Measurements from ENCODE around the gene ARMC2. TPM values are rescaled to one million over a fixed set of nuclear protein-coding genes. Genes with fewer than 3 reads are reported as not detected.

Gene ARMC2
- total and polyA plus RNA-seq, 2 donors from 2014 or later = 1.9 to 12.7 TPM

DNA sequence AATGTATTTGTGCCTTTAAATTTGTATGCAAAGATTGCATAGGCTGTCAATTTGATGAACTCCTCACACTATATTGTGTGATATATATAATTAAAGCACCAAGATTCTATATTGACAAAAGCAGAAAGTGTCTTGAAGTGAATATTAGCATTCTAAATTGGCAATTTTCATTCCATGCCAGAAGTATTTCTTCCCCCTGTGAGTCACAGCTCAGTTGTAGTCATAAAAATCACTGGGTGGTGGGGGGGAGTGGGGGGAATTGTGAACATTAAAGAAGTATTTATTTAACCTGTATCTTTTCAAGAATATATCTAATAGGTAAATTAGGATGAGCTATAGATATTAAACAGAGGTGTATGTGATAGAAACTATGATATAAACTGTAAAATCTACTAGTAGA lies 3.1 kb upstream of the ARMC2 start:
- FAIRE-seq = no peak

DNA sequence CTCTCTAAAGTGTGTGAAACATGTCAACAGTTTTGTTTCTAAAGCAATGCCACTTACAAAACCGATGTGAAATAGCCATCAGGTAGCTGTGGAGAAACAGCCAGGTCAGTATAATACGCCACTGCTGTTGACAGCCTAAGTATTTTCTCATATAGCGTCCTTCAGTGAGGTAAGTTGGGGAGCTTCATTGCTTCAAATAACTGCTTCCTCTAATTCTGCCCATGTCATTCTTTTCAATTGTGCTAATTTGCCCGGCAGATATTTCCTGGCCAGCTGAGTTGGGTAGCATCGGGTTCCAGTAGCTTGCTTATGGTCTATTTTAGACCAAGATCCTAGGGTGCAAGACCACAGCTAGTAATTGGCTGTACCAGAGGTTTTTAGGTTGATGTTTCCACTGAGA lies 2.1 kb upstream of the ARMC2 start:
- DNase-seq = no peak
- no peak overlapping the region for H3K27ac ChIP-seq (ENCODE audit: low read depth in 2 of 2, low read length in 2 of 2)
- FAIRE-seq = no peak
- no peak overlapping the region for H3K4me3 ChIP-seq (ENCODE audit: low read length in 3 of 3)
- H3K27me3 ChIP-seq (ENCODE audit: control insufficient read depth, insufficient read depth, low read length) = no peaks in the 10 kb centered on the region
- H3K36me3 ChIP-seq (ENCODE audit: control insufficient read depth in 2 of 3, insufficient read depth in 3 of 3, low read length in 3 of 3) = no peaks in the 10 kb centered on the region
- no peaks in the 10 kb centered on the region for H3K9me3 ChIP-seq (ENCODE audit: control insufficient read depth in 2 of 3, insufficient read depth in 1 of 3, low read length in 3 of 3)
- peaks cover 2 to 11% (median 6%) of the 10 kb centered on the region in 3 donors for H3K4me1 ChIP-seq (ENCODE audit: control insufficient read depth in 2 of 3, insufficient read depth in 2 of 3, low read depth in 1 of 3, low read length in 3 of 3)
- H3K9ac ChIP-seq (ENCODE audit: low read length in 3 of 3) = no peak overlapping the region
- intact Hi-C loops (cut with DNase I) = no loop called here
- TF ChIP-seq, protein P1, sequence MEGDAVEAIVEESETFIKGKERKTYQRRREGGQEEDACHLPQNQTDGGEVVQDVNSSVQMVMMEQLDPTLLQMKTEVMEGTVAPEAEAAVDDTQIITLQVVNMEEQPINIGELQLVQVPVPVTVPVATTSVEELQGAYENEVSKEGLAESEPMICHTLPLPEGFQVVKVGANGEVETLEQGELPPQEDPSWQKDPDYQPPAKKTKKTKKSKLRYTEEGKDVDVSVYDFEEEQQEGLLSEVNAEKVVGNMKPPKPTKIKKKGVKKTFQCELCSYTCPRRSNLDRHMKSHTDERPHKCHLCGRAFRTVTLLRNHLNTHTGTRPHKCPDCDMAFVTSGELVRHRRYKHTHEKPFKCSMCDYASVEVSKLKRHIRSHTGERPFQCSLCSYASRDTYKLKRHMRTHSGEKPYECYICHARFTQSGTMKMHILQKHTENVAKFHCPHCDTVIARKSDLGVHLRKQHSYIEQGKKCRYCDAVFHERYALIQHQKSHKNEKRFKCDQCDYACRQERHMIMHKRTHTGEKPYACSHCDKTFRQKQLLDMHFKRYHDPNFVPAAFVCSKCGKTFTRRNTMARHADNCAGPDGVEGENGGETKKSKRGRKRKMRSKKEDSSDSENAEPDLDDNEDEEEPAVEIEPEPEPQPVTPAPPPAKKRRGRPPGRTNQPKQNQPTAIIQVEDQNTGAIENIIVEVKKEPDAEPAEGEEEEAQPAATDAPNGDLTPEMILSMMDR (IDR thresholded peaks at IDR 0.05; ENCODE audit: borderline replicate concordance, extremely low read depth, insufficient read depth) = no peak

More for the DNA sequence above, 3.1 kb upstream of the ARMC2 start:
- Histone ChIP-seq H3K9ac (ENCODE audit: low read length in 3 of 3) (no peak overlapping the region), H3K36me3 (ENCODE audit: control insufficient read depth in 2 of 3, insufficient read depth in 3 of 3, low read length in 3 of 3) (no peaks in the 10 kb centered on the region), H3K9me3 (ENCODE audit: control insufficient read depth in 2 of 3, insufficient read depth in 1 of 3, low read length in 3 of 3) (no peaks in the 10 kb centered on the region), H3K27me3 (ENCODE audit: control insufficient read depth, insufficient read depth, low read length) (no peaks in the 10 kb centered on the region), H3K27ac (ENCODE audit: low read depth in 2 of 2, low read length in 2 of 2) (no peak overlapping the region), H3K4me1 (ENCODE audit: control insufficient read depth in 2 of 3, insufficient read depth in 2 of 3, low read depth in 1 of 3, low read length in 3 of 3) (peaks cover 0 to 5% (median 2%) of the 10 kb centered on the region in 3 donors), H3K4me3 (ENCODE audit: low read length in 3 of 3) (no peak overlapping the region)
- intact Hi-C loops (cut with DNase I) = no loop called here
- no peak for DNase-seq
- TF ChIP-seq, protein P1 (IDR thresholded peaks at IDR 0.05; ENCODE audit: borderline replicate concordance, extremely low read depth, insufficient read depth) = no peak

DNA sequence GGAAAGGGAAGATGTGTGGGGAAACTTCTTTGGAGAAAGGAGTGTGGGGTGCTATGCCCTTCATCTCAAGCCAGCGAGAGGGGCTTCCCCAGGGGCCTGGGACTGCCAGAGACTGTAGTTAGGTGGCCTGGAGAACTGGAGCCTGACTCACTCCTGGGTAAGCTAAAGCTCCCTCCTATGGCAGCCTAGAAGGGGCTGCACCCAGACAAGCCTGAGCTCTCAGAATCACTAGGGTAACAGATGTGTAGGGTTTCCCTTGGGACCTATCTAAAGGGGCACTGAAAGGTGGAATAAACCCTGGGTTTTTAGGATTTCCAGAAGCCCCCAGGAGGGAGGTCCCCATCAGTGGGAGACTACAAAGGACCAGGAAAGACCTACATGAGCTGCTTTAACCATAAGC lies 1.6 kb upstream of the ARMC2 start:
- H3K9me3 ChIP-seq (ENCODE audit: control insufficient read depth in 2 of 3, insufficient read depth in 1 of 3, low read length in 3 of 3) = no peaks in the 10 kb centered on the region
- H3K27ac ChIP-seq (ENCODE audit: low read depth in 2 of 2, low read length in 2 of 2) = no peak overlapping the region
- intact Hi-C loops (cut with DNase I) = no loop called here
- H3K27me3 ChIP-seq (ENCODE audit: control insufficient read depth, insufficient read depth, low read length) = no peaks in the 10 kb centered on the region
- H3K9ac ChIP-seq (ENCODE audit: low read length in 3 of 3) = no peak overlapping the region
- FAIRE-seq (no peak), DNase-seq (no peak)
- no peaks in the 10 kb centered on the region for H3K36me3 ChIP-seq (ENCODE audit: control insufficient read depth in 2 of 3, insufficient read depth in 3 of 3, low read length in 3 of 3)
- H3K4me1 ChIP-seq (ENCODE audit: control insufficient read depth in 2 of 3, insufficient read depth in 2 of 3, low read depth in 1 of 3, low read length in 3 of 3) = peaks cover 2 to 12% (median 6%) of the 10 kb centered on the region in 3 donors
- no peak overlapping the region for H3K4me3 ChIP-seq (ENCODE audit: low read length in 3 of 3)
- TF ChIP-seq, protein P1 (IDR thresholded peaks at IDR 0.05; ENCODE audit: borderline replicate concordance, extremely low read depth, insufficient read depth) = no peak

DNA sequence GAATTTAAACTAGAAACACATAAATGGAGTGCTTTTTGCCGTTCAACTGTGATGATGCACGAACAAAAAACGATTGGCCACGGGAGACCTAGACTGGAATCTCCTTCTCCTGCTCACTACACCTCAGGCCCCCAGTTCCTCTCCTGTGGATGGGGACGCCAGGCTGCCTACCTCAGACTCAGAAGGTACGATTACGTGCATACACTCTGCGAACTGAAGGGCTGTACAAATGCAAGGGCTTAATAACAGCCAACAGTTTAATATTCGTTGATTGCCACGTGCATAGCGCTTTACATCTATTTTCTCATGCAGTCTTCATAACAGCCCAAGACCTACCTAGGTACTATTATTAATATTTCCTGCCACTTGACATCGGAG lies 495 bp upstream of the ARMC2 start:
- Histone ChIP-seq H3K27me3 (ENCODE audit: control insufficient read depth, insufficient read depth, low read length) (no peaks in the 10 kb centered on the region), H3K27ac (ENCODE audit: low read depth in 2 of 2, low read length in 2 of 2) (peak overlapping the region in 1 of 2 donors; percentile 72), H3K4me3 (ENCODE audit: low read length in 3 of 3) (peak overlapping the region; percentile 63 to 73 (median 72)), H3K9me3 (ENCODE audit: control insufficient read depth in 2 of 3, insufficient read depth in 1 of 3, low read length in 3 of 3) (no peaks in the 10 kb centered on the region), H3K9ac (ENCODE audit: low read length in 3 of 3) (peak overlapping the region; percentile 6 to 79 (median 70)), H3K4me1 (ENCODE audit: control insufficient read depth in 2 of 3, insufficient read depth in 2 of 3, low read depth in 1 of 3, low read length in 3 of 3) (peaks cover 2 to 12% (median 6%) of the 10 kb centered on the region in 3 donors), H3K36me3 (ENCODE audit: control insufficient read depth in 2 of 3, insufficient read depth in 3 of 3, low read length in 3 of 3) (no peaks in the 10 kb centered on the region)
- intact Hi-C loops (cut with DNase I) = no loop called here
- FAIRE-seq (no peak), DNase-seq (no peak)
- TF ChIP-seq, protein P1 (IDR thresholded peaks at IDR 0.05; ENCODE audit: borderline replicate concordance, extremely low read depth, insufficient read depth) = no peak

Measured in kidney (tissue), 14 donors.